ENCODE data around the gene CASKIN1.
A peak's percentile ranks its signal among the peaks of the same experiment; 100 is the strongest.
"Not testable (repeated sequence)": the region's sequence is repeated elsewhere in the genome, so short reads cannot be mapped to it uniquely, and the experiment has no call there.

Gene CASKIN1

DNA sequence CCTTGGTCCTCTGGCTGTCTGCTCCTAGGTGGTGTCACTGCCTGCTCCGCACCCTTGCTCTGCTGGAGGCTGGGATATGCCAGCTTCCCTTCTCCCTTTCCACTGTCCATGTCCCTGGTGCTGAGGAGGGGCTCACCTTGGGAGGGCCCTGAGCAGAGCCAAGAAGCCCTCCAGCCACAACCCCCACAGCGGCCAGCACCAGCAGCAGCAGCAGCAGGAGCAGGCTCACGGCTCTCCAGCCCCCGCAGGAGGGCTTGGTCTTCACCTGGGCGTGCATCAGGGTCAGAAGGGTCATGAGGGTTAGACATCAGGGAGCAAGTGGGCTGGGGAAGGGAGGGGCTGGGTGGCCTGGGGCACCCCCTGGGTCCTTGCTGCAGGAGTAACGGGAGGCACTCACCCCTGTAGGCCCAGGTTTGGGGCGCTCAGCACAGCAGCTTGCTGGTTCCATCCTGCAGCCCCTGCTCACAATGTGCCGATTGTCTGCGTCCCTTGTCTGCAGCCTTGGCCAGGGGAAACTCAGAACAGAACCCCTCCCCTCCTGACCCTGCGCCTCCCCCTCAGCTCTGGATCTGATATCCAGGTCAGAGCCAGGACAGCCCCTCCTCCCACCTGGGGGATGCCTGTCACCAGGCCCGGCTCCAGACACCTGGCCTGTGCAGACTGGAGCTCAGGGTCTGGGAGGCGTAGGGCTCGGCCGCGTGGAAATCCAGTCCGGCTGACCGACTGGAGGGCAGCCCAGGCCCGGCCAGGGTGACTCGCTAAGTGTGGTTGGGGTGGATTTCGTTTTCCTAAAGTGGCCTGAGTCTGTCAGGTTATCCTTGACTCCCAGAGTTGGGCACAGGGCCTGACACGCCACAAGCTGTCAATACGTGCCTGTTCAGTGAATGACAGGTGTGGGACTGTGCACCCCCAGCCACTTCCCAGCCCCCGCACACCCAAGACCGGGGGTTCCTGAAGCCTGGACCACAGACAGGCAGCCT, 14.3 kb upstream of the CASKIN1 start, which contains the start of gene BRICD5:
Gene BRICD5 (minus strand): TSS at position 478 of the 980 bp plus-strand sequence. CDS start 30 bp downstream, at position 448.
- no peak for DNase-seq
- no peak for TF ChIP-seq POLR2A (IDR thresholded peaks at IDR 0.05; ENCODE audit: low read length)
- no peak for TF ChIP-seq GATA1 (IDR thresholded peaks at IDR 0.05; ENCODE audit: low read depth, low read length)

GRCh38 chr16:2210009-2210332, 13.6 kb upstream of the CASKIN1 start:
- no peak for DNase-seq
- no peak for TF ChIP-seq POLR2A (IDR thresholded peaks at IDR 0.05; ENCODE audit: low read length)
- TF ChIP-seq GATA1 (IDR thresholded peaks at IDR 0.05; ENCODE audit: low read depth, low read length) = no peak

DNA sequence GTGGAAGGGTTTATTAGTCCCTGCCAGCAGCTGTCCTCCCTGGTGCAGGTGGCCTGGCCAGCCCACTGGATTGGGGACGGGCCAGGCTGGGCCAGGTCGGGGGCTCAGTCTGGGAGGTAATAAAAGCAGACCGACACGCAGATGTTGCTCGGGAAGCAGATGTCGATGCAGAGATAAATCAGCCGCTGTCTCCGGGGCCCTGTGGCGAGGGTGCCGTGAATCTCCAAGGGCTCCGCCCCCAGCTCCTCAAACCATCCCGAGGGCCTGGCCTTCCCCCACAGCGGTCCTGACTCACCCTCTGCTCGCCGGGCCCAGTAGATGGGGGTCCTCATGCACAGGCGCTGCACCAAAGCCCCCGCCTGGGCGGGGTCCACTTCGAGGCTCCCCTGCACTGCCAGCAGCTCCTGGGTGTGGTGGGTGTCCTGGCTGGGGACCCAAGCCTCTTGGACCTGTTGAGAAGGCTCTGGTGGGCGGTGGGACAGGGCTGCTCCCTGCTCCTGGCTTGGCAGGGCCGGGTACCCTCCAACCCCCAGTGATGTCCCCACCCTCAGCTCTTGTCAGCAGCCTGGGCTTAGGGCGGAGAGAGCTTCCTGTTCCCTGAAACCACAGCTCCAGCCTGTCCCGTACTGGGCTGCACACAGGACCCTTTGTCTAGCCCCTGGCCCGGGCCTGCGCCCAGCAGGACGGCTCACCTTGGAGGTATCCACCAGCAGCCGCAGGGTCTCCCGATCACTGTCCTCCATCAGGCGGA, 13.0 kb upstream of the CASKIN1 start:
- TF ChIP-seq POLR2A (IDR thresholded peaks at IDR 0.05; ENCODE audit: low read length) (no peak), GATA1 (IDR thresholded peaks at IDR 0.05; ENCODE audit: low read depth, low read length) (no peak)
- peak in 1 of 2 experiments; percentile 27 for DNase-seq

GRCh38 chr16:2208772-2209171, 12.4 kb upstream of the CASKIN1 start:
- TF ChIP-seq POLR2A (IDR thresholded peaks at IDR 0.05; ENCODE audit: low read length) (no peak), GATA1 (IDR thresholded peaks at IDR 0.05; ENCODE audit: low read depth, low read length) (no peak)
- no peak for DNase-seq

DNA sequence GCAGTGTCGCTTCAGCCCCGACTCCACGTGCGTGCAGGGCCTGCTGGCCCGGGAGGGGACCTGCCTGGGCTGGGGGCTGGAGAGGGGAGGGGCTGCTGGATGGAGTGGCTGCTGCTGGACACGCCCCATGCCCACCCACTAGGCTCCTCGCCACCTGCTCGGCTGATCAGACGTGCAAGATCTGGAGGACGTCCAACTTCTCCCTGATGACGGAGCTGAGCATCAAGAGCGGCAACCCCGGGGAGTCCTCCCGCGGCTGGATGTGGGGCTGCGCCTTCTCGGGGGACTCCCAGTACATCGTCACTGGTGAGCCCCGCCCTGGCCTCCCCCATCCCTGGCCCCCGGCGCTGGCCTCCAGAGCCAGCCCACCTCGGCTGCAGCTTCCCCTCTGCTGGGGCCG, 11.9 kb upstream of the CASKIN1 start:
- DNase-seq = no peak
- TF ChIP-seq GATA1 (IDR thresholded peaks at IDR 0.05; ENCODE audit: low read depth, low read length) (no peak), POLR2A (IDR thresholded peaks at IDR 0.05; ENCODE audit: low read length) (no peak)

GRCh38 chr16:2207872-2208271, 11.5 kb upstream of the CASKIN1 start:
- DNase-seq = no peak
- TF ChIP-seq POLR2A (IDR thresholded peaks at IDR 0.05; ENCODE audit: low read length) = no peak

DNA sequence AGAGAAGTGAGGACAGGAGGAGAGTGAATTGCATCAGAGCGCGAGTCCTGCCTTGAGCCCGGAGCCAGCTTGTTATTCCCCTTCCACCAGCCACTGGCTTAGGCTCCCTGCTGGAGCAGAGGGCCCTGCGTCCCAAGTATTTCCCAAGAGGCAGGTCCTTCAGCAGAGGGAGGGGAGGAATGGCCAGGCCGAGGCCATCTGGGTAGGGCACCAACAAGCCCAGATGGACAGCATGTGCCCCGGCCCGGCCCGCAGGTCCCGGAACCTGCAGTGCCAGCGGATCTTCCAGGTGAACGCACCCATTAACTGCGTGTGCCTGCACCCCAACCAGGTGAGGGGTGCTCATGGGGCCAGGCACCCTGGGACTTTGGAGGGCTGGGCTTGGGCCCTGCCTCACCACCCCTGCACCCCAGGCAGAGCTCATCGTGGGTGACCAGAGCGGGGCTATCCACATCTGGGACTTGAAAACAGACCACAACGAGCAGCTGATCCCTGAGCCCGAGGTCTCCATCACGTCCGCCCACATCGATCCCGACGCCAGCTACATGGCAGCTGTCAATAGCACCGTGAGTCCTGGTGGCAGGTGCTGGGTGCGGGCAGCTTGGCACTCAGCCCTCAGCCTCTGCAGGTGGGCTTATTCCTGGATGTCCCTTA, 10.5 kb upstream of the CASKIN1 start:
- TF ChIP-seq GATA1 (IDR thresholded peaks at IDR 0.05; ENCODE audit: low read depth, low read length) = no peak
- TF ChIP-seq POLR2A (IDR thresholded peaks at IDR 0.05; ENCODE audit: low read length) = no peak
- DNase-seq = no peak

- no peak for TF ChIP-seq POLR2A (IDR thresholded peaks at IDR 0.05; ENCODE audit: low read length)
- TF ChIP-seq GATA1 (IDR thresholded peaks at IDR 0.05; ENCODE audit: low read depth, low read length) = no peak
These were observed 10.0 kb upstream of the CASKIN1 start for GRCh38 chr16:2206420-2206779.

DNA sequence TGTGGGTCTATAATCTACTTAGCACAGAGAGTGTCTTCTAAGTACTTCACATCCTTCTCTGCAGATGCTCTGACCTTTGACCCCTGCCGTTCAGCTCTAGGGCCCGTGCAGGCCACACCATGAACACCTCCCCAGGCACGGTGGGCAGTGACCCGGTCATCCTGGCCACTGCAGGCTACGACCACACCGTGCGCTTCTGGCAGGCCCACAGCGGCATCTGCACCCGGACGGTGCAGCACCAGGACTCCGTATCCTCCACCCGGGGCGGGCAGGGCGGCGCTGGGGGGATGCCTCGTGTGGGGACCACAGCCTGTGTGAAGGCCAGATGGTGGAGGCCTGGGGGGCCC, 9.5 kb upstream of the CASKIN1 start:
- DNase-seq = no peak
- no peak for TF ChIP-seq POLR2A (IDR thresholded peaks at IDR 0.05; ENCODE audit: low read length)
- no peak for TF ChIP-seq GATA1 (IDR thresholded peaks at IDR 0.05; ENCODE audit: low read depth, low read length)

More at GRCh38 chr16:2206420-2206779, 10.0 kb upstream of the CASKIN1 start:
- no peak for DNase-seq

DNA sequence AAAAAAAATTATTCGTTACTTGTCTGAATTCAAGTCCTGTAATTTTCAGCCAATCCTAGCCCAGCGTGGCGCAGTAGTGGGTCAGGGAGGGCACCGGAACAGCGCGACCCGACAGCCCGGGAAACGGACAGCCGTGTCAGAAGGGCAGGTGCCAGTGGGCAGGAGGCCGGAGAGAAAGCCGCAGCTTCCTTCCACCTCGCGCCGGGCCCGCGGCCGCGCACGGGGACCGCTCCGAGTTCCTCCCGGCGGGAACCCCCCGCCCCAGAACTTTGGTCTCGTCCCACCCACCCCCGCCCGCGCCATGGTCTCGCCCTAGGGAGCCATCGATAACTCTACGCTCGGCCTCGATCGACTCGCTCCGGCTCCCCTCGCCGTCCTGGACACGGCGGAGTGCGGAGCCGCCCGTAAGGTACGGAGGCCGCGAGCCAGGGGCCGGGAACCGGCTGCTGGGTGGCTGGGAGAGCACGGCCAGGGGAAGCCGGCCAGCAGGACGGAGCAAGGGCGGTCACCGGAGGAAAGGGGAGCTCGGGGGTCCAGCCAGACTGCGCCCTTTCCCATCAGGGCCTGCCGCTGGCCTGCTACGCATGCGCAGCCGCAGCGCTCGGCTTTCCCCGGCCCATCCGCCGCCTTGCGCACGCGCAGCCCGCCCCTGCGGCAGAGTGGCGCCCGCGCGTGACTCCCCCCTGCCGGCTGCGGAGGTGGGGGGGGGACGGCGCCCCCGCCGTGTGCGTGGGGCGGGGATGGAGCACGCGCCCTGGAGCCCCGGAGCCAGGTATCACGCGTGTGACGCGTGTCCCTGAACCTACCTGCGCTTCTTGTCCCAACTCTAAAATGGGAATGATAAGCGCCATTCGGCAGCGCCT, 8.9 kb upstream of the CASKIN1 start, which contains the start of gene MLST8:
Gene MLST8 (plus strand): TSS at position 351 of the 863 bp plus-strand sequence. CDS start 632 bp downstream, outside the sequence.
- peak; percentile 87 for TF ChIP-seq POLR2A (IDR thresholded peaks at IDR 0.05; ENCODE audit: low read length)
- no peak for TF ChIP-seq GATA1 (IDR thresholded peaks at IDR 0.05; ENCODE audit: low read depth, low read length)
- peak; percentile 94 to 97 for DNase-seq

GRCh38 chr16:2204416-2205103, 8.2 kb upstream of the CASKIN1 start:
- no peak for DNase-seq
- TF ChIP-seq GATA1 (IDR thresholded peaks at IDR 0.05; ENCODE audit: low read depth, low read length) = no peak
- no peak for TF ChIP-seq POLR2A (IDR thresholded peaks at IDR 0.05; ENCODE audit: low read length)

DNA sequence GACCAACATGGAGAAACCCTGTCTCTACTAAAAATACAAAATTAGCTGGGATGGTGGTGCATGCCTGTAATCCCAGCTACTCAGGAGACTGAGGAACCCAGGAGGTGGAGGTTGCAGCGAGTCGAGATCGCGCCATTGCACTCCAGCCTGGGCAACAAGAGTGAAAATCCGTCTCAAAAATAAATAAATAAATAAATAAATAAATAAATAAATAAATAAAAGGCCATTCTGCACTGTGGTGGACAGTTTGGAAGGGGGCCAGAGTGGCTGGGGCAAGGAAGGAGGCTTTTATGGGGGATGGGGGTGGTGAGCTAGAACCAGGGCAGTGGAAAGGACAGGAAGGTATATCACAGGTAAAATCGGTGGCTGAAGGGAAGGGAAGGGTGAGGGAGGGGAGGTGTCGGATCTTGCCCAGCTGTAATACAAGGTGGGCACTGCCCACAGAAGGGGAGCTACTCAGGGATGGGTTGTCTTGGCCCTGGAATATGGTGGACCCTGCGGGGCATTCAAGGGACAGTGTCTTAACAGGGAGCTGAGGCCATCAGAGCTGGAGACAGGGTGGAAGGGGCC, 6.8 kb upstream of the CASKIN1 start:
- DNase-seq = not testable (repeated sequence)
